Measurements from ENCODE around the gene STK11IP. TPM values are rescaled to one million over a fixed set of nuclear protein-coding genes. Genes with fewer than 3 reads are reported as not detected.

The STK11IP gene
- total RNA-seq, 1 experiment from 2014 or later, result 39.9 TPM

- H3K4me1 Mint-ChIP-seq, result peaks cover 38% of the 10 kb centered on the region
- CTCF ChIA-PET, result interaction anchor here (2.7 to 7.2 kb wide), 2 partner anchors 14 to 18 kb away, joined by 34 to 86 read pairs; partner anchors contain the start of genes CHPF and TMEM198
- H3K27me3 Mint-ChIP-seq (ENCODE audit: low read depth), result peaks cover 20% of the 10 kb centered on the region
- ATAC-seq, result no peak
- no peak overlapping the region for H3K4me3 Mint-ChIP-seq
- H3K27ac Mint-ChIP-seq, result no peak overlapping the region
- H3K36me3 Mint-ChIP-seq, result peaks cover 18% of the 10 kb centered on the region
- POLR2A ChIA-PET, result interaction anchor here (1.0 to 1.4 kb wide), 2 partner anchors 14 to 40 kb away, joined by 4 read pairs; partner anchors contain the start of genes CHPF, STK11IP and TMEM198
- H3K9me3 Mint-ChIP-seq, result no peaks in the 10 kb centered on the region
- no peak for DNase-seq (ENCODE audit: low spot score)
- TF ChIP-seq, protein P1, sequence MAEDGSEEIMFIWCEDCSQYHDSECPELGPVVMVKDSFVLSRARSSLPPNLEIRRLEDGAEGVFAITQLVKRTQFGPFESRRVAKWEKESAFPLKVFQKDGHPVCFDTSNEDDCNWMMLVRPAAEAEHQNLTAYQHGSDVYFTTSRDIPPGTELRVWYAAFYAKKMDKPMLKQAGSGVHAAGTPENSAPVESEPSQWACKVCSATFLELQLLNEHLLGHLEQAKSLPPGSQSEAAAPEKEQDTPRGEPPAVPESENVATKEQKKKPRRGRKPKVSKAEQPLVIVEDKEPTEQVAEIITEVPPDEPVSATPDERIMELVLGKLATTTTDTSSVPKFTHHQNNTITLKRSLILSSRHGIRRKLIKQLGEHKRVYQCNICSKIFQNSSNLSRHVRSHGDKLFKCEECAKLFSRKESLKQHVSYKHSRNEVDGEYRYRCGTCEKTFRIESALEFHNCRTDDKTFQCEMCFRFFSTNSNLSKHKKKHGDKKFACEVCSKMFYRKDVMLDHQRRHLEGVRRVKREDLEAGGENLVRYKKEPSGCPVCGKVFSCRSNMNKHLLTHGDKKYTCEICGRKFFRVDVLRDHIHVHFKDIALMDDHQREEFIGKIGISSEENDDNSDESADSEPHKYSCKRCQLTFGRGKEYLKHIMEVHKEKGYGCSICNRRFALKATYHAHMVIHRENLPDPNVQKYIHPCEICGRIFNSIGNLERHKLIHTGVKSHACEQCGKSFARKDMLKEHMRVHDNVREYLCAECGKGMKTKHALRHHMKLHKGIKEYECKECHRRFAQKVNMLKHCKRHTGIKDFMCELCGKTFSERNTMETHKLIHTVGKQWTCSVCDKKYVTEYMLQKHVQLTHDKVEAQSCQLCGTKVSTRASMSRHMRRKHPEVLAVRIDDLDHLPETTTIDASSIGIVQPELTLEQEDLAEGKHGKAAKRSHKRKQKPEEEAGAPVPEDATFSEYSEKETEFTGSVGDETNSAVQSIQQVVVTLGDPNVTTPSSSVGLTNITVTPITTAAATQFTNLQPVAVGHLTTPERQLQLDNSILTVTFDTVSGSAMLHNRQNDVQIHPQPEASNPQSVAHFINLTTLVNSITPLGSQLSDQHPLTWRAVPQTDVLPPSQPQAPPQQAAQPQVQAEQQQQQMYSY (CRISPR knock-in tag; IDR thresholded peaks at IDR 0.05), result no peak
- TF ChIP-seq CDX4 (CRISPR knock-in tag; IDR thresholded peaks at IDR 0.05; ENCODE audit: borderline replicate concordance) (no peak), ZNF532 (CRISPR knock-in tag; IDR thresholded peaks at IDR 0.05; ENCODE audit: borderline replicate concordance) (no peak), HMGA2 (CRISPR knock-in tag; IDR thresholded peaks at IDR 0.05) (no peak), ARID4B (CRISPR knock-in tag; IDR thresholded peaks at IDR 0.05; ENCODE audit: borderline replicate concordance) (no peak), ZNF219 (CRISPR knock-in tag; IDR thresholded peaks at IDR 0.05; ENCODE audit: borderline replicate concordance) (no peak), ESRRA (CRISPR knock-in tag; IDR thresholded peaks at IDR 0.05; ENCODE audit: borderline replicate concordance) (no peak), NR2C2 (CRISPR knock-in tag; IDR thresholded peaks at IDR 0.05) (no peak)
- TF ChIP-seq, protein P2, sequence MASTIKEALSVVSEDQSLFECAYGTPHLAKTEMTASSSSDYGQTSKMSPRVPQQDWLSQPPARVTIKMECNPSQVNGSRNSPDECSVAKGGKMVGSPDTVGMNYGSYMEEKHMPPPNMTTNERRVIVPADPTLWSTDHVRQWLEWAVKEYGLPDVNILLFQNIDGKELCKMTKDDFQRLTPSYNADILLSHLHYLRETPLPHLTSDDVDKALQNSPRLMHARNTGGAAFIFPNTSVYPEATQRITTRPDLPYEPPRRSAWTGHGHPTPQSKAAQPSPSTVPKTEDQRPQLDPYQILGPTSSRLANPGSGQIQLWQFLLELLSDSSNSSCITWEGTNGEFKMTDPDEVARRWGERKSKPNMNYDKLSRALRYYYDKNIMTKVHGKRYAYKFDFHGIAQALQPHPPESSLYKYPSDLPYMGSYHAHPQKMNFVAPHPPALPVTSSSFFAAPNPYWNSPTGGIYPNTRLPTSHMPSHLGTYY (CRISPR knock-in tag; IDR thresholded peaks at IDR 0.05), result no peak
- TF ChIP-seq, protein P3, sequence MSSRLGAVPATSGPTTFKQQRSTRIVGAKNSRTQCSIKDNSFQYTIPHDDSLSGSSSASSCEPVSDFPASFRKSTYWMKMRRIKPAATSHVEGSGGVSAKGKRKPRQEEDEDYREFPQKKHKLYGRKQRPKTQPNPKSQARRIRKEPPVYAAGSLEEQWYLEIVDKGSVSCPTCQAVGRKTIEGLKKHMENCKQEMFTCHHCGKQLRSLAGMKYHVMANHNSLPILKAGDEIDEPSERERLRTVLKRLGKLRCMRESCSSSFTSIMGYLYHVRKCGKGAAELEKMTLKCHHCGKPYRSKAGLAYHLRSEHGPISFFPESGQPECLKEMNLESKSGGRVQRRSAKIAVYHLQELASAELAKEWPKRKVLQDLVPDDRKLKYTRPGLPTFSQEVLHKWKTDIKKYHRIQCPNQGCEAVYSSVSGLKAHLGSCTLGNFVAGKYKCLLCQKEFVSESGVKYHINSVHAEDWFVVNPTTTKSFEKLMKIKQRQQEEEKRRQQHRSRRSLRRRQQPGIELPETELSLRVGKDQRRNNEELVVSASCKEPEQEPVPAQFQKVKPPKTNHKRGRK (CRISPR knock-in tag; IDR thresholded peaks at IDR 0.05; ENCODE audit: borderline replicate concordance), result no peak
- TF ChIP-seq, protein P4, sequence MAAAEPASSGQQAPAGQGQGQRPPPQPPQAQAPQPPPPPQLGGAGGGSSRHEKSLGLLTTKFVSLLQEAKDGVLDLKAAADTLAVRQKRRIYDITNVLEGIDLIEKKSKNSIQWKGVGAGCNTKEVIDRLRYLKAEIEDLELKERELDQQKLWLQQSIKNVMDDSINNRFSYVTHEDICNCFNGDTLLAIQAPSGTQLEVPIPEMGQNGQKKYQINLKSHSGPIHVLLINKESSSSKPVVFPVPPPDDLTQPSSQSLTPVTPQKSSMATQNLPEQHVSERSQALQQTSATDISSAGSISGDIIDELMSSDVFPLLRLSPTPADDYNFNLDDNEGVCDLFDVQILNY (CRISPR knock-in tag; IDR thresholded peaks at IDR 0.05), result no peak
- TF ChIP-seq, protein P5, sequence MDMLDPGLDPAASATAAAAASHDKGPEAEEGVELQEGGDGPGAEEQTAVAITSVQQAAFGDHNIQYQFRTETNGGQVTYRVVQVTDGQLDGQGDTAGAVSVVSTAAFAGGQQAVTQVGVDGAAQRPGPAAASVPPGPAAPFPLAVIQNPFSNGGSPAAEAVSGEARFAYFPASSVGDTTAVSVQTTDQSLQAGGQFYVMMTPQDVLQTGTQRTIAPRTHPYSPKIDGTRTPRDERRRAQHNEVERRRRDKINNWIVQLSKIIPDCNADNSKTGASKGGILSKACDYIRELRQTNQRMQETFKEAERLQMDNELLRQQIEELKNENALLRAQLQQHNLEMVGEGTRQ (CRISPR knock-in tag; IDR thresholded peaks at IDR 0.05), result no peak
- TF ChIP-seq, protein P6, sequence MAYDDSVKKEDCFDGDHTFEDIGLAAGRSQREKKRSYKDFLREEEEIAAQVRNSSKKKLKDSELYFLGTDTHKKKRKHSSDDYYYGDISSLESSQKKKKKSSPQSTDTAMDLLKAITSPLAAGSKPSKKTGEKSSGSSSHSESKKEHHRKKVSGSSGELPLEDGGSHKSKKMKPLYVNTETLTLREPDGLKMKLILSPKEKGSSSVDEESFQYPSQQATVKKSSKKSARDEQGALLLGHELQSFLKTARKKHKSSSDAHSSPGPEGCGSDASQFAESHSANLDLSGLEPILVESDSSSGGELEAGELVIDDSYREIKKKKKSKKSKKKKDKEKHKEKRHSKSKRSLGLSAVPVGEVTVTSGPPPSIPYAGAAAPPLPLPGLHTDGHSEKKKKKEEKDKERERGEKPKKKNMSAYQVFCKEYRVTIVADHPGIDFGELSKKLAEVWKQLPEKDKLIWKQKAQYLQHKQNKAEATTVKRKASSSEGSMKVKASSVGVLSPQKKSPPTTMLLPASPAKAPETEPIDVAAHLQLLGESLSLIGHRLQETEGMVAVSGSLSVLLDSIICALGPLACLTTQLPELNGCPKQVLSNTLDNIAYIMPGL (CRISPR knock-in tag; IDR thresholded peaks at IDR 0.05), result no peak
Observed at GRCh38 chr2:219557791-219558785, 39.6 kb upstream of the STK11IP start.
